Caco-2 (cell line): ENCODE measurements around the gene MYO19. TPM values are rescaled to one million over a fixed set of nuclear protein-coding genes. Genes with fewer than 3 reads are reported as not detected.
A peak's percentile ranks its signal among the peaks of the same experiment; 100 is the strongest.

Experiments
- BruUV-seq: library from RNA; stranded (reverse); fragments of 400-500 nt; replicated peaks from 2 replicates; lab custom pipeline; 2021; lab: Mats Ljungman, UMichigan
- CTCF ChIA-PET: fragments of 300-600 bp; sonication (Branson Sonifier 250); formaldehyde crosslinking; loops from one replicate; lab custom pipeline; 2022; ENCODE audit warnings: antibody characterized with exemption; lab: Charles Lee
- POLR2A ChIA-PET: fragments of 300-600 bp; sonication (Branson Sonifier 250); formaldehyde crosslinking; loops from one replicate; lab custom pipeline; 2022; ENCODE audit warnings: antibody characterized with exemption; lab: Charles Lee
- DNase-seq, 2 experiments: peaks; one replicate each; pipeline versions ENCODE4 v3.0.0 to v3.0.0-alpha.2; 2020 to 2022
- H3K27me3 ChIP-seq: replicated peaks from 2 replicates; pipeline ENCODE4 v1.6.0; 2011; ENCODE audit warnings: low read length; ENCODE audit not compliant: control insufficient read depth, insufficient read depth
- H3K36me3 ChIP-seq: 2 replicates; pipeline ENCODE4 v1.5.1; 2011; ENCODE audit warnings: low read length; ENCODE audit not compliant: control insufficient read depth, insufficient read depth
- H3K4me1 ChIP-seq: fragments of 250-450 bp; sonication (Bioruptor Pico); 2 replicates; pipeline ENCODE4 v1.5.1; 2020; ENCODE audit warnings: mild to moderate bottlenecking
- H3K4me3 ChIP-seq: 2 replicates; pipeline ENCODE4 v1.5.1; 2011; ENCODE audit warnings: low read depth, mild to moderate bottlenecking, control low read depth, low read length
- H3K9me3 ChIP-seq: fragments of 250-450 bp; sonication (Bioruptor Pico); 2 replicates; pipeline ENCODE4 v1.5.1; 2020; ENCODE audit warnings: mild to moderate bottlenecking, moderate library complexity
- H3K27ac Mint-ChIP-seq: one replicate; pipeline ENCODE4 v1.8.0; 2022; ENCODE audit warnings: mixed read lengths; ENCODE audit not compliant: unreplicated experiment
- H3K27me3 Mint-ChIP-seq: one replicate; pipeline ENCODE4 v1.8.0; 2022; ENCODE audit warnings: mixed read lengths; ENCODE audit not compliant: insufficient read depth, unreplicated experiment
- H3K36me3 Mint-ChIP-seq: one replicate; pipeline ENCODE4 v1.8.0; 2022; ENCODE audit warnings: mild to moderate bottlenecking, mixed read lengths; ENCODE audit not compliant: insufficient read depth, unreplicated experiment
- H3K4me1 Mint-ChIP-seq: one replicate; pipeline ENCODE4 v1.8.0; 2022; ENCODE audit warnings: low read depth, mixed read lengths; ENCODE audit not compliant: unreplicated experiment
- H3K4me3 Mint-ChIP-seq: one replicate; pipeline ENCODE4 v1.8.0; 2022; ENCODE audit warnings: mild to moderate bottlenecking, moderate library complexity, mixed read lengths; ENCODE audit not compliant: unreplicated experiment
- H3K9me3 Mint-ChIP-seq: one replicate; pipeline ENCODE4 v1.8.0; 2022; ENCODE audit warnings: mixed read lengths; ENCODE audit not compliant: unreplicated experiment
- intact Hi-C: fragments of 100-400 bp; cut with micrococcal nuclease; formaldehyde crosslinking; loops from one replicate; pipeline ENCODE4 v1.10.0; 2022; ENCODE audit not compliant: unreplicated experiment
- total RNA-seq: library from RNA; stranded (reverse); gene quantifications from 2 replicates; pipeline ENCODE4 v1.2.3, GENCODE V29; 2022
- TF ChIP-seq, protein P1 (sequence below), 2 experiments: fragments of 200-600 bp in 1 of 2; IDR thresholded peaks; 1 replicate in 1 of 2; 2 replicates in 1 of 2; pipeline versions ENCODE4 v1.5.1 to v1.8.0; 2011 to 2022; ENCODE audit warnings: antibody characterized with exemption in 1 of 2, control low read depth in 1 of 2, inconsistent platforms in 1 of 2, low read depth in 1 of 2, low read length in 1 of 2, mild to moderate bottlenecking in 1 of 2, moderate library complexity in 1 of 2; ENCODE audit not compliant: insufficient read depth in 1 of 2, severe bottlenecking in 1 of 2, unreplicated experiment in 1 of 2

MYO19 gene
- total RNA-seq, 1 experiment from 2014 or later = 153 TPM

DNA sequence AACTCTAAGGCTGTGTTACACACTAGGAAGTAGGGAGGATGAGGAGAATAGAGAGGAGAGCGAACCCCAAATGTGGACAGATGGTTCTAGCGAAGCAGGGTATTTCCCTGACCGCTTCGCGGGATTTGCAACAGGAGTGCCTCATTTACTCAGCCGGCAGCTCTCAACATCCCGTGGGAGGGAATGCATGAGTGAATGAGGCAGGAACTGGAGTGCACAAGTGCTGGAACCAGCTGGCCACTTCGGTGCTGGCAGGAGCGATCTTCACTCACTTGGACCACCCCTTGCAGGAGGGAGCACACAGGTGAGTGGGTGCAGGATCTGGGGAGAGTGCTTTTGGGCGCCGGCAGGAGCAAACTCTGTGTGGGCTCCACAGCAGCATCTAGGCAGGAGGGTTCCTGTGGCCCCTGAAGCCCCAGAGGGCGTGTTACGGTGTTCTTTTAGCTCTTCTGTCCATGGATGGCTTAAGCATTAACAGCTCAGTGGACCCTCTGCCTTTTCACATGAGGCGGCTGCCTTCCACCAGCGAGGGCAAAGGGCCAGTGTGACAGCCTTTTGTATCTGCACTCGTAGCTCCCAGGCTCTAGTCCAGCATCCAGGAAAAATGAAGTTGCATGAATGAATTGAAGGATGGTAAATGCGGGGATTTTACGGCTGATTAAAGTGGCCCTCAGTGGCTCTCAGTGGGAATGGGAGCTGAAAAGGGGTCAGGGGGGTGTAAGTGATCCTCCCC is 65.6 kb downstream of the MYO19 start:
- TF ChIP-seq, protein P1, sequence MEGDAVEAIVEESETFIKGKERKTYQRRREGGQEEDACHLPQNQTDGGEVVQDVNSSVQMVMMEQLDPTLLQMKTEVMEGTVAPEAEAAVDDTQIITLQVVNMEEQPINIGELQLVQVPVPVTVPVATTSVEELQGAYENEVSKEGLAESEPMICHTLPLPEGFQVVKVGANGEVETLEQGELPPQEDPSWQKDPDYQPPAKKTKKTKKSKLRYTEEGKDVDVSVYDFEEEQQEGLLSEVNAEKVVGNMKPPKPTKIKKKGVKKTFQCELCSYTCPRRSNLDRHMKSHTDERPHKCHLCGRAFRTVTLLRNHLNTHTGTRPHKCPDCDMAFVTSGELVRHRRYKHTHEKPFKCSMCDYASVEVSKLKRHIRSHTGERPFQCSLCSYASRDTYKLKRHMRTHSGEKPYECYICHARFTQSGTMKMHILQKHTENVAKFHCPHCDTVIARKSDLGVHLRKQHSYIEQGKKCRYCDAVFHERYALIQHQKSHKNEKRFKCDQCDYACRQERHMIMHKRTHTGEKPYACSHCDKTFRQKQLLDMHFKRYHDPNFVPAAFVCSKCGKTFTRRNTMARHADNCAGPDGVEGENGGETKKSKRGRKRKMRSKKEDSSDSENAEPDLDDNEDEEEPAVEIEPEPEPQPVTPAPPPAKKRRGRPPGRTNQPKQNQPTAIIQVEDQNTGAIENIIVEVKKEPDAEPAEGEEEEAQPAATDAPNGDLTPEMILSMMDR (IDR thresholded peaks at IDR 0.05; ENCODE audit: insufficient read depth in 1 of 2, low read depth in 1 of 2, low read length in 1 of 2, severe bottlenecking in 1 of 2, unreplicated experiment in 1 of 2) = no peak
- H3K9me3 Mint-ChIP-seq = no peaks in the 10 kb centered on the region
- Histone ChIP-seq H3K4me1 (peaks cover 5% of the 10 kb centered on the region; the same call in 1 of the 2 replicates), H3K27me3 (no peaks in the 10 kb centered on the region), H3K4me3 (no peak overlapping the region), H3K36me3 (no peaks in the 10 kb centered on the region), H3K9me3 (no peaks in the 10 kb centered on the region)
- H3K36me3 Mint-ChIP-seq = no peaks in the 10 kb centered on the region
- peaks cover 5% of the 10 kb centered on the region for H3K4me1 Mint-ChIP-seq
- H3K27me3 Mint-ChIP-seq = peaks cover 13% of the 10 kb centered on the region
- no TSS peak for BruUV-seq
- intact Hi-C loops = no loop called here
- ChIA-PET CTCF (interaction anchor here (1.0 kb wide), 1 partner anchor 10 kb away, joined by 3 read pairs; no protein-coding TSS in a partner anchor), POLR2A (no interaction called here)
- H3K27ac Mint-ChIP-seq = no peak overlapping the region
- no peak overlapping the region for H3K4me3 Mint-ChIP-seq
- no peak for DNase-seq

DNA sequence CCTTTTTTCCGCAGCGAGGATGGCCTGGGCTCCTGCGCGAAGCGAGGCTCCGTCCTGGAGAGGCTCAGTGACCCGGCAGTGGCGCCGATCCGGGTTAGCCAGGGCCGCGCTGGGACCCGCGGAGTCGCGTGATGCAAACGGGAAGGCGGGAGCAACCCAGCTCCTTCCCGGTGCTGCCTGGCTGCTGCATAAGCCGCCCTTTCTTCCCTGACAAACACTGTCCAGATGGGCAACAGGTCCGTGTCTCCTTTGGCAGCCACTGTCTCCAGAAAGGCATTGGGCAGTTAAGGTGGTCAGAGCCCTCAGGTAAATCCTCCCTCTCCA is 69.9 kb downstream of the MYO19 start:
- DNase-seq = no peak
- peaks cover 32% of the 10 kb centered on the region for H3K27me3 Mint-ChIP-seq
- TF ChIP-seq, protein P1 (IDR thresholded peaks at IDR 0.05; ENCODE audit: insufficient read depth in 1 of 2, low read depth in 1 of 2, low read length in 1 of 2, severe bottlenecking in 1 of 2, unreplicated experiment in 1 of 2) = no peak
- Histone ChIP-seq H3K4me3 (no peak overlapping the region), H3K27me3 (no peaks in the 10 kb centered on the region), H3K36me3 (no peaks in the 10 kb centered on the region), H3K4me1 (no peaks in the 10 kb centered on the region), H3K9me3 (no peaks in the 10 kb centered on the region)
- no peak overlapping the region for H3K4me3 Mint-ChIP-seq
- BruUV-seq = no TSS peak
- H3K36me3 Mint-ChIP-seq = no peaks in the 10 kb centered on the region
- ChIA-PET POLR2A (no interaction called here), CTCF (interaction anchor here (1.3 kb wide), 1 partner anchor 18 kb away, joined by 3 read pairs; no protein-coding TSS in a partner anchor)
- no peak overlapping the region for H3K27ac Mint-ChIP-seq
- intact Hi-C loops = no loop called here
- no peaks in the 10 kb centered on the region for H3K4me1 Mint-ChIP-seq
- no peaks in the 10 kb centered on the region for H3K9me3 Mint-ChIP-seq

DNA sequence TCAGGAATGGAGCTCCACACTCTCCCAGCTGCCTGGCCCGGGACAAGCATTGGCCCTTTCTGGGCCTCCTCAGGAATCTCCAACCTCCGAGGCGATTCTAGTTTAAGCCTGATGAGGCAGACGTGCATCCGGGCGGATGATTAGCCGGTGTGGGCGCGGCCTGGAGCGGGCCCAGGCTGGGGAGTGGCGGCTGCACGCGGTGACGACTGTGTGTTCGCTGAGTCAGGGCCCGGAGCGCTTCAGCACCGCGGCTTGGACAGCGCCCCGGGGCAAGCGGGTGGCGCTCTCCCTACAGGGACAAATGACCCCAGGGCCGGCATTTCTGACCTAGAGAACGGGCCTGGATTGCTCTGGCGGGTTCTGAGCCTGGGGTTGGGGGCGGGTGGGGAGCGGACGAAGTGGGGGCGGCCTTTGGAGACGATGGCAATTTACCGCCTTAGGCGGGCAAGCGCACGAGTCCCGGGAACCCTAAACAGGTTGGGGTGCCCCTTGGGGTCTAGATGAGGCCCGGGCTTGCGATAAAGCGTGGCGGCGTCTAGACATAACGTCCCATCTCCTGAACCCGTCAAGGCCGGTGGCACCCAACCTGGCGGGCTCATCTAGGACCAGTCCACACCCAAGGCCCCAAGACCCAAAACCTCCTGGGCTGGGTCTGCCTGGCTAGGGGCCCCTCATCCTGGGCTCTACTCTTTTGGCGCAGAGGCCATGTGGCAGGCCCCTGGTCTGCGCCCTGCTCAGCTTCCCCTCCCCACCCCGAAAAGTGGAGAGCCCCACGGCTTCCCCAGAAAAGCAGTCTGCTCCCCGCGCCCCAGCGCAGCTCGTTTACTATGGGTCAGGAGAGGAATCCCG is 70.5 kb downstream of the MYO19 start:
- TF ChIP-seq, protein P1 (IDR thresholded peaks at IDR 0.05; ENCODE audit: insufficient read depth in 1 of 2, low read depth in 1 of 2, low read length in 1 of 2, severe bottlenecking in 1 of 2, unreplicated experiment in 1 of 2) = no peak
- Mint-ChIP-seq H3K27me3 (peaks cover 34% of the 10 kb centered on the region), H3K4me3 (no peak overlapping the region), H3K36me3 (no peaks in the 10 kb centered on the region), H3K27ac (no peak overlapping the region), H3K9me3 (no peaks in the 10 kb centered on the region), H3K4me1 (no peaks in the 10 kb centered on the region)
- DNase-seq = peak; percentile 84 to 91
- H3K36me3 ChIP-seq = no peaks in the 10 kb centered on the region
- BruUV-seq = no TSS peak
- CTCF ChIA-PET = interaction anchor here (0.7 to 1.3 kb wide), 2 partner anchors 19 to 24 kb away, joined by 3 to 4 read pairs; no protein-coding TSS in a partner anchor
- POLR2A ChIA-PET = no interaction called here
- no peaks in the 10 kb centered on the region for H3K9me3 ChIP-seq
- no peak overlapping the region for H3K4me3 ChIP-seq
- H3K4me1 ChIP-seq = no peaks in the 10 kb centered on the region
- H3K27me3 ChIP-seq = no peaks in the 10 kb centered on the region
- intact Hi-C loops = no loop called here
